Glutamatergic neuron (in vitro differentiated cells): ENCODE results near the gene POU2F1. TPM values are rescaled to one million over a fixed set of nuclear protein-coding genes. Genes with fewer than 3 reads are reported as not detected.

Experiments used
- DNase-seq: peaks from one replicate; pipeline ENCODE4 v3.0.0; 2022
- H3K27ac Mint-ChIP-seq: one replicate; pipeline ENCODE4 v1.8.0; 2020; ENCODE audit warnings: mild to moderate bottlenecking, mixed read lengths, inconsistent platforms; ENCODE audit not compliant: unreplicated experiment
- H3K27me3 Mint-ChIP-seq: one replicate; pipeline ENCODE4 v1.8.0; 2020; ENCODE audit warnings: mild to moderate bottlenecking, moderate library complexity, mixed read lengths, inconsistent platforms; ENCODE audit not compliant: unreplicated experiment
- H3K36me3 Mint-ChIP-seq: one replicate; pipeline ENCODE4 v1.8.0; 2020; ENCODE audit warnings: mild to moderate bottlenecking, mixed read lengths, inconsistent platforms; ENCODE audit not compliant: unreplicated experiment
- H3K4me1 Mint-ChIP-seq: one replicate; pipeline ENCODE4 v1.8.0; 2020; ENCODE audit warnings: mild to moderate bottlenecking, low read depth, mixed read lengths, inconsistent platforms; ENCODE audit not compliant: unreplicated experiment
- H3K4me3 Mint-ChIP-seq: one replicate; pipeline ENCODE4 v1.8.0; 2020; ENCODE audit warnings: mild to moderate bottlenecking, mixed read lengths, inconsistent platforms; ENCODE audit not compliant: unreplicated experiment
- H3K9me3 Mint-ChIP-seq: one replicate; pipeline ENCODE4 v1.8.0; 2020; ENCODE audit warnings: mild to moderate bottlenecking, moderate library complexity, mixed read lengths, inconsistent platforms; ENCODE audit not compliant: unreplicated experiment
- total RNA-seq: library from RNA; stranded (reverse); fragmentation: NEBNext Ultra II Directional; extraction: Animal tissue kit (Norgen Biotek cat#: 25700); gene quantifications from one replicate; pipeline ENCODE4 v1.2.1, GENCODE V29; 2021; ENCODE audit not compliant: unreplicated experiment
- TF ChIP-seq, protein P1 (sequence below): fragments of 200-600 bp; sonication (generic); IDR thresholded peaks from one replicate; pipeline ENCODE4 v1.5.0; 2021; ENCODE audit not compliant: partially characterized antibody, unreplicated experiment

POU2F1 gene
- total RNA-seq, 1 donor from 2014 or later = 37.7 TPM

DNA sequence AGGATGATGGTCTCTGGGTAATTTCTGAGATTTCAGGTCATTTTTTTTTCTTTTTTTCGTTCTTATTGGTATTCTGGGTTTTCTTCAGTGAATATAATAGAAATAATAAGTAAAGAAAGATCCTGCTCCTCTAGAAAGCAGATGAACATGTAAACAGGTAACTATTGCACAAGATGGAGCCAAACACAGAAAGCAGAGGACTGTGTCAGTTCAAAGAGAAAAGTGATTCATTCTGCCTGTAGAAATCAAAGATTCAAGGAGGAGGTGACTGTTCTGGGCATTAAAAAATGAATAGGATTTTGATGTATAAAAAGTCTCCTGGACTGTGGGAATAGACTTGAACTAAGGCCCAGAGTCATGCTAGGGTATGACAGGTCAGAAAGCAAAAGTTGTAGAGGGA, 41.9 kb upstream of the POU2F1 start:
- no peak for DNase-seq
- Mint-ChIP-seq H3K9me3 (peaks cover 2% of the 10 kb centered on the region), H3K4me3 (no peak overlapping the region), H3K27ac (no peak overlapping the region), H3K27me3 (peaks cover 2% of the 10 kb centered on the region), H3K4me1 (no peaks in the 10 kb centered on the region), H3K36me3 (no peaks in the 10 kb centered on the region)
- TF ChIP-seq, protein P1, sequence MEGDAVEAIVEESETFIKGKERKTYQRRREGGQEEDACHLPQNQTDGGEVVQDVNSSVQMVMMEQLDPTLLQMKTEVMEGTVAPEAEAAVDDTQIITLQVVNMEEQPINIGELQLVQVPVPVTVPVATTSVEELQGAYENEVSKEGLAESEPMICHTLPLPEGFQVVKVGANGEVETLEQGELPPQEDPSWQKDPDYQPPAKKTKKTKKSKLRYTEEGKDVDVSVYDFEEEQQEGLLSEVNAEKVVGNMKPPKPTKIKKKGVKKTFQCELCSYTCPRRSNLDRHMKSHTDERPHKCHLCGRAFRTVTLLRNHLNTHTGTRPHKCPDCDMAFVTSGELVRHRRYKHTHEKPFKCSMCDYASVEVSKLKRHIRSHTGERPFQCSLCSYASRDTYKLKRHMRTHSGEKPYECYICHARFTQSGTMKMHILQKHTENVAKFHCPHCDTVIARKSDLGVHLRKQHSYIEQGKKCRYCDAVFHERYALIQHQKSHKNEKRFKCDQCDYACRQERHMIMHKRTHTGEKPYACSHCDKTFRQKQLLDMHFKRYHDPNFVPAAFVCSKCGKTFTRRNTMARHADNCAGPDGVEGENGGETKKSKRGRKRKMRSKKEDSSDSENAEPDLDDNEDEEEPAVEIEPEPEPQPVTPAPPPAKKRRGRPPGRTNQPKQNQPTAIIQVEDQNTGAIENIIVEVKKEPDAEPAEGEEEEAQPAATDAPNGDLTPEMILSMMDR = no peak

DNA sequence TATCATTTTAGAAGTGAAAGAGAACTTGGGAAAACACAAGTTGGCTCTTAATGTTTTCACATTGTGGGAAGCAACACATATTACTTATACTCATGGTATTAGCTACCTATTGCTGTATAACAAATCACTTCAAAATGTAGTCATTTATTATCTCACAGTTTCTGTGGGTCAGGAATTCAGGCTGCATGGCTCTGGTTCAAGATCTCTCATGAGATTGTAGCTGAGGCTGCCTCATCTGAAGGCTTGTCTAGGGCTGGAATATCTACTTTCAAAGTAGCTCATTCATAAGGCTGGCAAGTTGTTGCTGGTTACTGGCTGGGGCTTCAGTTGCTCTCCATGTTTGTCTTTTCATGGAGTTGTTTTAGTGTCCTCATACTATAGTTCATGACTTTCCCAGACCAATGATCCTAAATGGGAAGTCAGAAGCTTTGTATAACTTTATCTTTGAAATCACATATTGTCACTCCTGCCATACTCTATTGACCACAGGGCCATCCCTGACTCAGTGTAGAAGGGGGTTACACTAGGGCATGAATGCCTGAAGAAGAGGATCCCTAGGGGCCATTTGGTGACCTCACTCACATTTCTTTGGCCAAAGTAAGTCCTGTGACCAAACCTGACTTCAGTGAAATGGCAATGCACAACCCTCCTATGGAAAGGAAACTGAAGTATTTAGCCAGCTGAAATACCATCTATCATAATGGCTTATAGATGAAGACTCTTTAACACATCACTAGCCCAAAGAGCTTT, 37.9 kb upstream of the POU2F1 start:
- Mint-ChIP-seq H3K27ac (no peak overlapping the region), H3K27me3 (no peaks in the 10 kb centered on the region), H3K4me3 (no peak overlapping the region), H3K4me1 (peaks cover 10% of the 10 kb centered on the region), H3K36me3 (peaks cover 6% of the 10 kb centered on the region), H3K9me3 (no peaks in the 10 kb centered on the region)
- no peak for DNase-seq
- TF ChIP-seq, protein P1 = no peak

DNA sequence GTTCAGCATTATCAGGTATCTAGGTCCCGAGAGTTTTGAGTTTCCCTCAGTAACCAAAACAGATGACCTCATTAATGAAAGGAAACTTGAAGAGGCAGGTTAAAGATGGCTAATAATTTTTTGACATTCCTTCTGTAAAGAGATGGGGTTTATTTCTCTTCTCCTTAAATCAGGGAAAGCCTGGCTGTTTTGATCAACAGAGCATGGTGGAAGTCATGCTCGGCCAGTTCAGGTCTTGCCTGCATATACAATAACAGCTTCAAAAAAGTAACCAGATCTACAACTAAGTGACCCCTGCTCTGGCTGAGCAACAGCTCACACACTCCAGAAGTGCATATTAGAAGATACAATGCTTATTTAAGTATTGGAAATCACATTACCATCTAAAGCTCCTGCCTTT, 36.6 kb upstream of the POU2F1 start:
- Mint-ChIP-seq H3K27me3 (no peaks in the 10 kb centered on the region), H3K4me3 (no peak overlapping the region), H3K27ac (no peak overlapping the region), H3K36me3 (peaks cover 6% of the 10 kb centered on the region), H3K4me1 (peaks cover 10% of the 10 kb centered on the region), H3K9me3 (no peaks in the 10 kb centered on the region)
- no peak for DNase-seq
- TF ChIP-seq, protein P1 = no peak

DNA sequence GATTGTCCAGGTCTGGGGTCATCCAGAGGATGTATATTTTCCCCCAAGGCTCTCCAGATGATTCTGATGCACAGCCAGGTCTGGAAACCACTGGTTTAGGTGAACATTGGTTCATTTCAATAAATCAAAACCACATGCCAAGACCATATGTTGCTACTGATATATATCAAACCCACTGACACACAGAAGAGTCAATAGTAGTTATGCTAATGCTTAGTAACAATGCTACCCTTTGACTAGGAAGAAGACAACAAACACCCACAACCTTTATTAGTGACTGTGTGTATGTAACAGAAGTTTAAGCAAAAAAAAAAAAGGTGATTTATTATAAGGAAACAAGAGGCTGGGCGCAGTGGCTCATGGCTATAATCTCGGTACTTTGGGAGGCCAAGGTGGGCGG, 35.6 kb upstream of the POU2F1 start:
- no peak overlapping the region for H3K4me3 Mint-ChIP-seq

DNA sequence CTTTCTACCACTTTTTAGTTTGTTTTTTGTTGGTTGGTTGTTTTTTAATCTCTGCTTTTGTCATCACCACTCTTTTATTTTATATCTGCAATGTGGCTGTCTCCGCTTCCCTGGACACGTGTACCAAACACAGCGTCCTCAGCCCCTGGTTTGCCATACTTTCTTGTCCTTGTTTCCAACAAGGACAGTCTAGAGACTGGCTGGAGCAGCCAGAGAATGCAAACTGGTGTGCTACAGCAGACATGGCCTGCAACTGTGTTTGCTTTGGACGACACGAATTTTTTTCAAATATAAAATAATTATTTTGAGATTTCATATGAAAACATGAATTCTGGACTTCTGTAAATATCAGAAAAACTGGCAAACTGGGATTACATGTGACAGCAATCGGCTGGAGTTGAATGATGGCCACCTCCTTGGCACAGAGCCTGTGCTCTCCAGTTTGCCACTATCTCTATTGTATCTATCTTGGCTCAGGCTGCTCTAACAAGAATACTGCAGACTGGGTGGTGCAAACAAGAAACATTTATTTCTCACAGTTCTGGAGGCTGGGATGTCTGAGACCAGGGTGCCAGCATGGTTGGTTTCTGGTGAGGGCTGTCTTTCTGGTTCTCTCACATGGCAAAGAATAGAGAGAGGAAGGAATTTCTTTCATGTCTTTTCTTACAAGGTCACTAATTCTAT, 34.6 kb upstream of the POU2F1 start:
- TF ChIP-seq, protein P1 = no peak
- Mint-ChIP-seq H3K4me1 (peaks cover 10% of the 10 kb centered on the region), H3K27me3 (peaks cover 4% of the 10 kb centered on the region), H3K27ac (peak overlapping the region; percentile 50), H3K36me3 (peaks cover 6% of the 10 kb centered on the region), H3K4me3 (no peak overlapping the region), H3K9me3 (no peaks in the 10 kb centered on the region)
- DNase-seq = no peak

More for the DNA sequence above, 35.6 kb upstream of the POU2F1 start:
- H3K27me3 Mint-ChIP-seq = no peaks in the 10 kb centered on the region
- TF ChIP-seq, protein P1 = no peak
- H3K9me3 Mint-ChIP-seq = no peaks in the 10 kb centered on the region
- no peak overlapping the region for H3K27ac Mint-ChIP-seq
- H3K4me1 Mint-ChIP-seq = peaks cover 10% of the 10 kb centered on the region
- DNase-seq = no peak
- peaks cover 6% of the 10 kb centered on the region for H3K36me3 Mint-ChIP-seq
